ENCODE data around the gene TMEM233.

TMEM233 gene

DNA sequence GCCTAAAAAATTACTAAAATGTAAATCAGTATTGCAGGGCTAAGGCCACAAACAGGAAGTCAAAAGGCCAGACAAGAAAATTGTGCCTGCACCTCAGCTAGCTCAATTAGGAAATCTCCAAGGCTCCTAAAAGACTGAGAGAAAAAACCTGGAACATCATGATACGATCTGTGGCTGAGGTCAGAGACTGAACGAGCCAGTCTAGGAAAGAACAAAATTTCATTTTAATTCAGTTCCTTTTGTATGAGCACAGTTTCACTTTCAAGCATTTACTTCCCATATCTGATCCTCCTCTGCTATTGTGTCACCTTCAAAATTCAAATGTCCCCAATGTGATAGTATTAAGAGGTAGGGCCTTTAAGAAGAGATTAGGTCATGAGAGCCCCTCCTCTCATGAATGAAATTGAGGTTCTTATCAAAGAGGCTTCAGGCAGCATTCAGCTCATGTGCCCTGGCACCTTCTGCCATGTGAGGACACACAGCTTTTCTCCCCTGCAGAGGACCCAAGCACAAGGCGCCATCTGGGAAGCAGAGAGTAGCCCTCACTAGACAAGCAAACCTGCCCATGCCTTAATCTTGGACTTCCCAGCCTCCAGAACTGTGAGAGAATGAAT lies 89.2 kb downstream of the TMEM233 start:
- TF ChIP-seq, protein P1, sequence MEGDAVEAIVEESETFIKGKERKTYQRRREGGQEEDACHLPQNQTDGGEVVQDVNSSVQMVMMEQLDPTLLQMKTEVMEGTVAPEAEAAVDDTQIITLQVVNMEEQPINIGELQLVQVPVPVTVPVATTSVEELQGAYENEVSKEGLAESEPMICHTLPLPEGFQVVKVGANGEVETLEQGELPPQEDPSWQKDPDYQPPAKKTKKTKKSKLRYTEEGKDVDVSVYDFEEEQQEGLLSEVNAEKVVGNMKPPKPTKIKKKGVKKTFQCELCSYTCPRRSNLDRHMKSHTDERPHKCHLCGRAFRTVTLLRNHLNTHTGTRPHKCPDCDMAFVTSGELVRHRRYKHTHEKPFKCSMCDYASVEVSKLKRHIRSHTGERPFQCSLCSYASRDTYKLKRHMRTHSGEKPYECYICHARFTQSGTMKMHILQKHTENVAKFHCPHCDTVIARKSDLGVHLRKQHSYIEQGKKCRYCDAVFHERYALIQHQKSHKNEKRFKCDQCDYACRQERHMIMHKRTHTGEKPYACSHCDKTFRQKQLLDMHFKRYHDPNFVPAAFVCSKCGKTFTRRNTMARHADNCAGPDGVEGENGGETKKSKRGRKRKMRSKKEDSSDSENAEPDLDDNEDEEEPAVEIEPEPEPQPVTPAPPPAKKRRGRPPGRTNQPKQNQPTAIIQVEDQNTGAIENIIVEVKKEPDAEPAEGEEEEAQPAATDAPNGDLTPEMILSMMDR (IDR thresholded peaks at IDR 0.05; ENCODE audit: low read depth, low read length) = no peak
- no peak overlapping the region for H3K4me3 ChIP-seq (ENCODE audit: low read depth, low read length)

DNA sequence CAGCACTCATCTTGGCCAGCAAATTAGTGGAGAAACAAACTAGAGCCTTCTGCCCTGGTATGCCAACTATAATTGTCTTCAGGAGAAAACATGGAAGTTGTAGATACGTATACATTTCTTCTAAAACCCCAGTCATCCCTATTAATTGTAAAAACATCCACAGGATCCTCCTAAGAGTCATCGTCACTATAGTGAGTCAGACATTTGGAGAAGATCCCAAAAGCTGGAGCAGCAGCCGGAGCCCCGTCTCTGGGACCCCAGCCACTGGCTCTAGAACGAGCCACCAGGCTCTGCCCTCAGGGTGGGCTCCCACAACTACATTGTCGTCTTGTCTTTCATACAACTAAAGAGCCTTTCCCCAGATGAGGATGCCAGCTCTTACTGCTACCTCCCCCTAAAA lies 89.8 kb downstream of the TMEM233 start:
- TF ChIP-seq, protein P1 (IDR thresholded peaks at IDR 0.05; ENCODE audit: low read depth, low read length) = no peak
- no peak overlapping the region for H3K4me3 ChIP-seq (ENCODE audit: low read depth, low read length)

DNA sequence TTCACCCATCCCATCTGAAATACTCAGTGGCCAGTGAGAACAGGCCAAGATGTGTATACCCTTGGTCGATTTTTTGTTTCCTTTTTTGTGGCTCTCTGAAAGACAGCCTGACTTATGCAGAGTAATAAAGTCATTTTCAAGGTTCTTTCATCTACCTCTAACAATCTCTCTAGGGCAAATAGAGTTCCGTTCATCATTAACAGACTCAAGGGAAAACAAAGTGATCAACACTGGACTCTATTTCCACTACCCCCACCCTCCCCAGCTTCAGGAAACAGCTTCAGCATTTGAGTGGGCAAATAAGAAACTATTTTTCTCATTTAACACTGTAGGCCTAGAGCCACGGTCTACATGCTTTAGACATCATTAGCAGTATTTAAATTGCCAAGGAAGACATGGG lies 90.2 kb downstream of the TMEM233 start:
- TF ChIP-seq, protein P1 (IDR thresholded peaks at IDR 0.05; ENCODE audit: low read depth, low read length) = no peak
- H3K4me3 ChIP-seq (ENCODE audit: low read depth, low read length) = no peak overlapping the region

DNA sequence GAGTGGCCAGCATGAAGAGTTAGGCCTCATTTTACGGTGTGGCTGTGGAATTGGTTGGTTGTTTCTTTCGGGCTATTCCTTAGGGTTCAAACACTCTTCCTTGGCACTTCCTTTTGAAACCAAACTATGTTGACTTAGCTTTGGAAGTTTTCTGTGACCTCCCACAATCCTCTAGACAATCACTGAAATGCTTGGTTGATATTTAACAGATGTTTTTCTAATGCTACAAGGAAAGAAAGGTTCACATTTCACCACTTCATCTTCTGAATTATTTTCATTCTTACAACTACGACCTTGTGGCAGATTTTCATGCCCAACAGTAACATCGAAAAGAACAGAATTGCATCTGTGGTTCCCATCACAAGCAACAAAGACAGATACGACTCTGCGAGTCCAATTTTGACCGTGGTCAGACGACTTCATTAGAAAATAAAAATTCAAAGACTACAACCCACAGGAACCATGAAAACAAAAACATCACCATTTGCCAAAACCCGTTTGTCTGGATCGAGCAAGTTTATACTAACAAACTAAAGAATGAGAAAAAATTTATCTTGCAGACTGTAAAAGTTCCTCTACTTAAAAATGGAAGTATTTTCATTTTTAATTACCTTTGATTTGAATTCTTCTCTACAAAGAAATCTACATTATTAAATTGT lies 91.3 kb downstream of the TMEM233 start:
- no peak overlapping the region for H3K4me3 ChIP-seq (ENCODE audit: low read depth, low read length)
- TF ChIP-seq, protein P1 (IDR thresholded peaks at IDR 0.05; ENCODE audit: low read depth, low read length) = no peak

DNA sequence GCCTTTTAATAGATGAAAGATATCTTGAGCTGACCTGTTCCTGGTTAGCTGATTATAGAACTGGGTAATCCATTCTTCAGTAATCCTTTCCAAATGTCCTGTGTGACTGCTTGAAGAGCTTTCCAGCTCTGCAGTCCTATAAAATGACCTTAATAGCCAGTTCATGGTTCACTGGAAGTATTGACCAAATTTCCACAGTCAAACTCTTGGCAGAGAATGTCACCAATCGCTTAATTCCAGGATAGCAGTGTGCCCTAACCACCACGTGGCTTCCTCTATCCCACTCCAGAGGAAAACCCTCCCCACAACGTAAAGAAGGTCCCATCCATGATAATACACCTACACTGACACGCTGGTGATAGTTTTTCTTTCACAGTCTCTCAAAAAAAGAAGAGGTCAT lies 91.8 kb downstream of the TMEM233 start:
- H3K4me3 ChIP-seq (ENCODE audit: low read depth, low read length) = no peak overlapping the region
- TF ChIP-seq, protein P1 (IDR thresholded peaks at IDR 0.05; ENCODE audit: low read depth, low read length) = no peak

DNA sequence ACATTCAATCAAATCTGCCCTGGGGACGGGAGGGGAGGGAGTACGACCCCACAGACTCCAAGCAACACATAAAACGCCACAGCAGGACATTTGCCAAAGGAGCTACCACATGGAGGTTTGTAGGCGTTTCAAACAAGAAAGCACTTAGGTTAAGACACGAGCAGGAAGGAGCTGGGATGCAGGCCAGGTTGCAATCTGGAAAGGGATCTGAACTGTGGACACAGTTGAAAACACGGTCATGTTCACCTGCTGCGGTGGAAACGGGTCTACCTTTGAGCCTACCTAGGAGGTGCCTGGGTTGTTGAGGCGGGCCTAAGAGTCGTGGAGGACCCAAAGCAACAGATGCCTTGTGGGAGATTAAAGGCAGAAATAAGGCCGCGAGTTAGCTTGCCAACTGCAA lies 92.8 kb downstream of the TMEM233 start:
- no peak overlapping the region for H3K4me3 ChIP-seq (ENCODE audit: low read depth, low read length)
- TF ChIP-seq, protein P1 (IDR thresholded peaks at IDR 0.05; ENCODE audit: low read depth, low read length) = no peak

DNA sequence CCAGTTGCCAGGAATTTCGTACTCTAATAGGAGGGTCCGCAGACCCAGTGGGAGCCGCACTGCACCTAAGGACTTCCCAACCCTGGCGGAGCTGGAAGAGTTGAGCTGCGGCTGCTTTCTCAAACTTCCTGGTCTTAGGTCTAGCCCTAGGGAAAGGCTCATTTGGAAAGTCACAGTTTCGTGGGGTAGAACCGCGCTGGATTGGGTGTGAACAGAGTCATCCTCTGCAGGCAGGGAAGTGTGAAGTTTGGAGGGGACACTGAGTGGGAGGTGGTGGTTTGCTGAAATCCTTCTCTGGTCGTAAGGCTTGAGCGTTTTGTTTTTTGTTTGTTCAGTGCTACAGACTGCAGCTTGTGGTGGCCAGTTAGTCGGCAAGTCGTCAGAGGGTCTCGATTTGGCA lies 93.2 kb downstream of the TMEM233 start:
- H3K4me3 ChIP-seq (ENCODE audit: low read depth, low read length) = no peak overlapping the region
- TF ChIP-seq, protein P1 (IDR thresholded peaks at IDR 0.05; ENCODE audit: low read depth, low read length) = no peak

Measured in WI38 (cell line).